HepG2 (cell line): ENCODE measurements around the gene NECAB2. TPM values are rescaled to one million over a fixed set of nuclear protein-coding genes. Genes with fewer than 3 reads are reported as not detected.

Source experiments
- ATAC-seq: fragments of 200-7000 bp; cut with Tn5 transposase; 3 replicates; pipeline ENCODE4 v1.9.1; 2020; ENCODE audit warnings: mild to moderate bottlenecking, moderate library complexity
- BruUV-seq: library from RNA; stranded (reverse); fragments of 400-500 nt; replicated peaks from 2 replicates; lab custom pipeline; 2021; lab: Mats Ljungman, UMichigan
- CTCF ChIA-PET: fragments of 300-600 bp; formaldehyde crosslinking; extraction: SDS; loops from one replicate; lab custom pipeline; 2021; ENCODE audit warnings: low total read pairs, inconsistent platforms, low intra/inter-chr PET ratio; lab: Yijun Ruan, JAX
- POLR2A ChIA-PET: fragments of 350-600 bp; sonication (Branson Sonifier 250); formaldehyde crosslinking; loops from one replicate; lab custom pipeline; 2020; ENCODE audit warnings: antibody characterized with exemption, inconsistent platforms; lab: Yijun Ruan, JAX
- DNase-seq: peaks from one replicate; pipeline ENCODE4 v3.0.0-alpha.2; 2015; ENCODE audit warnings: low spot score
- FAIRE-seq: peaks from 3 replicates; lab custom pipeline; 2011; peaks lifted over from hg19 to GRCh38; lab: Jason Lieb, UNC
- H2AFZ ChIP-seq: one replicate; pipeline ENCODE4 v1.6.1; 2011; ENCODE audit warnings: low read length, inconsistent platforms
- H3K27ac ChIP-seq: fragments of 300-600 bp; 3 replicates; pipeline ENCODE4 v1.8.0; 2011; ENCODE audit warnings: mixed run types, mild to moderate bottlenecking, mixed read lengths, low read length, inconsistent platforms; ENCODE audit not compliant: insufficient read depth; ENCODE audit errors: extremely low read length
- H3K27me3 ChIP-seq, 2 experiments: fragments of 200-600 bp in 1 of 2; 2 replicates in 1 of 2; 3 replicates in 1 of 2; pipeline versions ENCODE4 v1.6.0 to v1.8.0; 2011; ENCODE audit warnings: low read length in 2 of 2, mild to moderate bottlenecking in 2 of 2, moderate library complexity in 2 of 2, inconsistent platforms in 1 of 2; ENCODE audit not compliant: insufficient read depth in 2 of 2, control insufficient read depth in 1 of 2
- H3K36me3 ChIP-seq, 2 experiments: fragments of 200-600 bp in 1 of 2; replicated peaks in 1 of 2; 2 replicates in 1 of 2; 3 replicates in 1 of 2; pipeline versions ENCODE4 v1.5.1 to v1.8.0; 2011; ENCODE audit warnings: low read length in 2 of 2, inconsistent platforms in 1 of 2; ENCODE audit not compliant: insufficient read depth in 2 of 2, control insufficient read depth in 1 of 2
- H3K4me1 ChIP-seq: 2 replicates; pipeline ENCODE4 v1.5.1; 2012; ENCODE audit warnings: low read length, inconsistent platforms; ENCODE audit not compliant: insufficient read depth
- H3K4me2 ChIP-seq: 2 replicates; pipeline ENCODE4 v1.6.0; 2011; ENCODE audit warnings: low read depth, low read length, inconsistent platforms
- H3K4me3 ChIP-seq, 3 experiments: fragments of 200-600 bp in 1 of 3; sonication (generic), shearing (Covaris generic) in 1 of 3; replicated peaks in 1 of 3; 2 replicates each; pipeline ENCODE4 v1.5.1; 2011 to 2016; ENCODE audit warnings: low read length in 3 of 3, inconsistent platforms in 2 of 3, low read depth in 2 of 3, mild to moderate bottlenecking in 2 of 3, control low read depth in 1 of 3, mixed read lengths in 1 of 3; ENCODE audit not compliant: insufficient read depth in 1 of 3
- H3K79me2 ChIP-seq: one replicate; pipeline ENCODE4 v1.6.1; 2011; ENCODE audit warnings: low read length, inconsistent platforms; ENCODE audit not compliant: insufficient read depth
- H3K9ac ChIP-seq: 2 replicates; pipeline ENCODE4 v1.6.0; 2011; ENCODE audit warnings: mild to moderate bottlenecking, low read depth, low read length, inconsistent platforms; ENCODE audit not compliant: insufficient read depth
- H3K9me3 ChIP-seq: 2 replicates; pipeline ENCODE4 v1.5.1; 2012; ENCODE audit warnings: mild to moderate bottlenecking, low read length
- H4K20me1 ChIP-seq: 2 replicates; pipeline ENCODE4 v1.6.0; 2011; ENCODE audit warnings: inconsistent platforms, mild to moderate bottlenecking, low read length, moderate library complexity; ENCODE audit not compliant: insufficient read depth
- MTA3 ChIP-seq: sonication (generic); formaldehyde crosslinking; IDR thresholded peaks from 2 replicates; pipeline ENCODE4 v1.4.0; 2020; ENCODE audit warnings: missing genetic modification reagents
- SMC3 ChIP-seq: IDR thresholded peaks from 2 replicates; pipeline ENCODE4 v1.6.1; 2011; ENCODE audit warnings: low read length, improper control_type of control experiment
- ZNF12 ChIP-seq: sonication (generic); formaldehyde crosslinking; IDR thresholded peaks from 2 replicates; pipeline ENCODE4 v1.5.0; 2020; ENCODE audit warnings: missing genetic modification reagents
- ZNF672 ChIP-seq: sonication (generic); formaldehyde crosslinking; IDR thresholded peaks from 2 replicates; pipeline ENCODE4 v1.8.1; 2022; ENCODE audit warnings: missing genetic modification reagents
- WGBS: methylation state at CpG from one replicate; pipeline ENCODE4 v1.1.6; 2017; ENCODE audit warnings: low lambda C conversion rate; 5-methylcytosine and 5-hydroxymethylcytosine counted together
- in situ Hi-C: cut with HindIII; loops from 2 replicates; pipeline ENCODE4 v1.10.0; 2017; ENCODE audit warnings: low pct_unique_long_range_greater_than_20kb; ENCODE audit not compliant: extremely low pct_ligation_motif_present
- intact Hi-C: fragments of 100-400 bp; cut with micrococcal nuclease; formaldehyde crosslinking; loops from one replicate; pipeline ENCODE4 v1.10.0; 2022; ENCODE audit not compliant: unreplicated experiment
- polyA plus RNA-seq, 8 experiments: library from polyadenylated mRNA; depleted of rRNA in 3 of 8; stranded (reverse) in 7 of 8; unstranded in 1 of 8; fragments of >200 nt; fragmentation: Illumina TruSeq in 4 of 8; extraction: Trizol in 4 of 8; gene quantifications; 2 replicates each; pipeline versions ENCODE4 v1.2.1 to v1.2.3, GENCODE V29; 2011 to 2016; ENCODE audit warnings: low read depth in 4 of 8, missing spikeins in 1 of 8, mixed read lengths in 1 of 8; ENCODE audit not compliant: insufficient read depth in 1 of 8
- total RNA-seq, 5 experiments: library from RNA; depleted of rRNA; stranded (reverse); fragments of >200 nt; fragmentation: Illumina TruSeq; extraction: Trizol; gene quantifications; 2 replicates each; pipeline ENCODE4 v1.2.3, GENCODE V29; 2016; ENCODE audit warnings: low read depth in 1 of 5
- TF ChIP-seq, protein P1 (sequence below), 2 experiments: sonication (generic) in 1 of 2; formaldehyde crosslinking in 1 of 2; IDR thresholded peaks; 2 replicates each; pipeline versions ENCODE4 v1.5.1 to v1.6.1; 2011 to 2020; ENCODE audit warnings: borderline replicate concordance in 1 of 2, low read depth in 1 of 2, low read length in 1 of 2, mild to moderate bottlenecking in 1 of 2, missing genetic modification reagents in 1 of 2, moderate library complexity in 1 of 2
- TF ChIP-seq, protein P2 (sequence below): sonication (generic); formaldehyde crosslinking; IDR thresholded peaks from 2 replicates; pipeline ENCODE4 v1.5.1; 2020; ENCODE audit warnings: mild to moderate bottlenecking, missing genetic modification reagents

Gene NECAB2
- total and polyA plus RNA-seq, 2 of the 13 experiments (the other 11 are each of a cell fraction or from before 2014, with no cell fraction given) = 0.21 to 0.49 TPM

DNA sequence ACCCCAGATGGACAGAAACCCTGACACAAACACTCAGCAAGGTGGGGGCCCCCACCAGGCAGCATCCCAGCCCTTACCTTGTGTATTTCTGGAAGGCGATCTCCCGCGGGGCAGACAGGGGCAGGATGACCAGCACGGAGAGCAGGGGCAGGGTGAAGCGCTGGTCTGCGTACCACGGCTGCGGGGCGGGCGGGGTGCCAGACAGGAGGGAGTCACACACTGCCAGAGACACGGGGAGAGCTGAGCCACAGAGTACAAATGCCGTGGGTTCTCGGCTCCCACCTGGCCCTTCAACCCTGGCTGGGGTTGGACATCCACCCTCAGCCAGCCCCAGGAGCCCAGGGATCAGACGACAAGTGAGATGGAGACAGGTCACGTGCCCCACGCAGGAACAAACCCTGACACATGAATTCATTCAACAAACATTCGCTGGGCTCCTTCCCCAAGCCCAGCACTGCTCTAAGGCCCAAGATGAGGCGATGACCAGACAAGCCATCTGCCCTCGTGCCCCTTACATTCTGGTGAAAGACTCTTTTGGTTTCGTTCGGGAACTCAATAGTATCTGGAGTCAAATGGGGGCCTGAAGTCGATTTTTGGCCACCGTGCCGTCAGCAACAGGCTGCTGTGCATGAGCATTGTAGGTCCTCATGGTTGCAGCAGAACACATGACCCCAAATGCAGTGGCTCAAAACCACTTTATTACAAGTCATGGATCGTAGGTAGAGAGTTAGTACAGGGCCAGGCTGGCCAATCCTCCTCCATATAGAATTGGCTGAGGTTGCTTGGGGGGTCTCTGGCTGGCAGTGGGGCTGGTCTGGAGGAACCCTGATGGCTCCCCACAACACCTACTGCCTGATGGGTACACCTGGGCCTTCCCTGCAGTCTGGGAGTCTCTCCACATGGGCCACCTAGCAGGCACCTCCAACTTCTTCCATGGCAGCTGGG is 65.5 kb downstream of the NECAB2 start:
- no peak for TF ChIP-seq ZNF12
- TF ChIP-seq, protein P1, sequence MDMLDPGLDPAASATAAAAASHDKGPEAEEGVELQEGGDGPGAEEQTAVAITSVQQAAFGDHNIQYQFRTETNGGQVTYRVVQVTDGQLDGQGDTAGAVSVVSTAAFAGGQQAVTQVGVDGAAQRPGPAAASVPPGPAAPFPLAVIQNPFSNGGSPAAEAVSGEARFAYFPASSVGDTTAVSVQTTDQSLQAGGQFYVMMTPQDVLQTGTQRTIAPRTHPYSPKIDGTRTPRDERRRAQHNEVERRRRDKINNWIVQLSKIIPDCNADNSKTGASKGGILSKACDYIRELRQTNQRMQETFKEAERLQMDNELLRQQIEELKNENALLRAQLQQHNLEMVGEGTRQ (IDR thresholded peaks at IDR 0.05; ENCODE audit: low read depth, low read length) = peak; percentile 20; the same call in 1 of the 2 replicates
- TF ChIP-seq, protein P1 (CRISPR knock-in tag; IDR thresholded peaks at IDR 0.05; ENCODE audit: borderline replicate concordance) = no peak
- no peak for TF ChIP-seq ZNF672 (CRISPR knock-in tag)
- TF ChIP-seq, protein P2, sequence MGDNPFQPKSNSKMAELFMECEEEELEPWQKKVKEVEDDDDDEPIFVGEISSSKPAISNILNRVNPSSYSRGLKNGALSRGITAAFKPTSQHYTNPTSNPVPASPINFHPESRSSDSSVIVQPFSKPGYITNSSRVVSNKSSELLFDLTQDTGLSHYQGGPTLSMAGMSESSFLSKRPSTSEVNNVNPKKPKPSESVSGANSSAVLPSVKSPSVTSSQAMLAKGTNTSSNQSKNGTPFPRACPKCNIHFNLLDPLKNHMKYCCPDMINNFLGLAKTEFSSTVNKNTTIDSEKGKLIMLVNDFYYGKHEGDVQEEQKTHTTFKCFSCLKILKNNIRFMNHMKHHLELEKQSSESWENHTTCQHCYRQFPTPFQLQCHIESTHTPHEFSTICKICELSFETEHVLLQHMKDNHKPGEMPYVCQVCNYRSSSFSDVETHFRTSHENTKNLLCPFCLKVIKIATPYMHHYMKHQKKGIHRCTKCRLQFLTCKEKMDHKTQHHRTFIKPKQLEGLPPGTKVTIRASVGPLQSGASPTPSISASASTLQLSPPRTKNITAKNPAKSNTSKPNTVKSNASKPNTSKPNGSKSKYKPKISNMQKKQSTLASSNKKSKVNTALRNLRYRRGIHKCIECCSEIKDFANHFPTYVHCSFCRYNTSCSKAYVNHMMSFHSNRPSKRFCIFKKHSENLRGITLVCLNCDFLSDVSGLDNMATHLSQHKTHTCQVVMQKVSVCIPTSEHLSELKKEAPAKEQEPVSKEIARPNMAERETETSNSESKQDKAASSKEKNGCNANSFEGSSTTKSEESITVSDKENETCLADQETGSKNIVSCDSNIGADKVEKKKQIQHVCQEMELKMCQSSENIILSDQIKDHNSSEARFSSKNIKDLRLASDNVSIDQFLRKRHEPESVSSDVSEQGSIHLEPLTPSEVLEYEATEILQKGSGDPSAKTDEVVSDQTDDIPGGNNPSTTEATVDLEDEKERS = no peak
- no peak for TF ChIP-seq MTA3 (CRISPR knock-in tag)
- TF ChIP-seq SMC3 = no peak
- no peaks in the 10 kb centered on the region for H3K4me1 ChIP-seq
- in situ Hi-C loops = no loop called here
- ChIA-PET CTCF (no interaction called here), POLR2A (no interaction called here)
- WGBS = 40% methylated on average over 22 of the region's 25 CpGs
- no TSS peak for BruUV-seq
- no peak overlapping the region for H3K27ac ChIP-seq
- no peaks in the 10 kb centered on the region for H3K79me2 ChIP-seq
- no peak overlapping the region for H3K4me2 ChIP-seq
- no peaks in the 10 kb centered on the region for H3K9me3 ChIP-seq
- ATAC-seq (no peak), FAIRE-seq (no peak), DNase-seq (no peak)
- intact Hi-C loops = no loop called here
- H3K27me3 ChIP-seq = peaks cover 4 to 38% of the 10 kb centered on the region in 2 experiments; a peak in 4 of 5 replicates
- no peaks in the 10 kb centered on the region for H3K36me3 ChIP-seq
- no peaks in the 10 kb centered on the region for H4K20me1 ChIP-seq
- H3K4me3 ChIP-seq = no peak overlapping the region
- no peak overlapping the region for H3K9ac ChIP-seq
- no peak overlapping the region for H2AFZ ChIP-seq
